Stimulated activated naive B cell treated with anti-CD40 and anti-IgM and Interleukin-4, amounts not matched to agents 10 μg/mL and 1 μg/mL and 100 μg/mL, for 72 hours (primary cell): ENCODE measurements around the gene S100A3.
A peak's percentile ranks its signal among the peaks of the same experiment; 100 is the strongest.
"Not testable (repeated sequence)": the region's sequence is repeated elsewhere in the genome, so short reads cannot be mapped to it uniquely, and the experiment has no call there.

ENCODE experiments used
- ATAC-seq, 2 donors: fragments of 150-1000 bp; cut with Tn5 transposase; replicated peaks; 2 replicates each; pipeline ENCODE4 v1.10.0; 2021; ENCODE audit warnings: moderate library complexity in 1 of 2
- DNase-seq: peaks from one replicate; pipeline ENCODE4 v3.0.0; 2021
- H3K27ac Mint-ChIP-seq: one replicate; pipeline ENCODE4 v1.8.0; 2022; ENCODE audit warnings: mild to moderate bottlenecking, mixed read lengths
- H3K27me3 Mint-ChIP-seq, 2 donors: one replicate each; pipeline ENCODE4 v1.8.0; 2022; ENCODE audit warnings: mixed read lengths in 2 of 2
- H3K36me3 Mint-ChIP-seq, 2 donors: one replicate each; pipeline ENCODE4 v1.8.0; 2022; ENCODE audit warnings: mixed read lengths in 2 of 2, mild to moderate bottlenecking in 1 of 2
- H3K4me1 Mint-ChIP-seq, 2 donors: one replicate each; pipeline ENCODE4 v1.8.0; 2022; ENCODE audit warnings: mixed read lengths in 2 of 2, mild to moderate bottlenecking in 1 of 2
- H3K4me3 Mint-ChIP-seq, 2 donors: one replicate each; pipeline ENCODE4 v1.8.0; 2022; ENCODE audit warnings: mild to moderate bottlenecking in 2 of 2, mixed read lengths in 2 of 2, moderate library complexity in 1 of 2
- H3K9me3 Mint-ChIP-seq, 2 donors: one replicate each; pipeline ENCODE4 v1.8.0; 2022; ENCODE audit warnings: mixed read lengths in 2 of 2, mild to moderate bottlenecking in 1 of 2

The S100A3 gene

GRCh38 chr1:153577624-153578051, 28.6 kb upstream of the S100A3 start:
- Mint-ChIP-seq H3K4me3 (no peak overlapping the region), H3K27ac (no peak overlapping the region)
- no peak for DNase-seq

GRCh38 chr1:153577138-153577537, 28.1 kb upstream of the S100A3 start:
- H3K9me3 Mint-ChIP-seq = no peaks in the 10 kb centered on the region
- no peaks in the 10 kb centered on the region for H3K36me3 Mint-ChIP-seq
- ATAC-seq = no peak
- no peak overlapping the region for H3K27ac Mint-ChIP-seq
- no peak for DNase-seq
- peaks cover 7 to 9% of the 10 kb centered on the region in 2 donors for H3K27me3 Mint-ChIP-seq
- H3K4me3 Mint-ChIP-seq = no peak overlapping the region
- H3K4me1 Mint-ChIP-seq = peaks cover 12 to 29% of the 10 kb centered on the region in 2 donors

More at GRCh38 chr1:153577624-153578051, 28.6 kb upstream of the S100A3 start:
- H3K4me1 Mint-ChIP-seq = peaks cover 10 to 24% of the 10 kb centered on the region in 2 donors
- H3K27me3 Mint-ChIP-seq = peaks cover 7 to 9% of the 10 kb centered on the region in 2 donors
- no peaks in the 10 kb centered on the region for H3K36me3 Mint-ChIP-seq
- no peak for ATAC-seq
- no peaks in the 10 kb centered on the region for H3K9me3 Mint-ChIP-seq

- H3K36me3 Mint-ChIP-seq, H3K4me3 Mint-ChIP-seq, DNase-seq, H3K9me3 Mint-ChIP-seq, H3K27ac Mint-ChIP-seq, ATAC-seq: not testable (repeated sequence)
- Mint-ChIP-seq H3K4me1 (peaks cover 18 to 29% of the 10 kb centered on the region in 2 donors), H3K27me3 (peaks cover 12 to 13% of the 10 kb centered on the region in 2 donors)
Observed at GRCh38 chr1:153575497-153575896, 26.4 kb upstream of the S100A3 start.

- Mint-ChIP-seq H3K4me1 (peaks cover 18 to 29% of the 10 kb centered on the region in 2 donors), H3K27me3 (peaks cover 13 to 14% of the 10 kb centered on the region in 2 donors)
- not testable (repeated sequence) for H3K27ac Mint-ChIP-seq, H3K9me3 Mint-ChIP-seq, H3K36me3 Mint-ChIP-seq, ATAC-seq, H3K4me3 Mint-ChIP-seq, DNase-seq
Observed at GRCh38 chr1:153575081-153575491, 26.0 kb upstream of the S100A3 start.

- Mint-ChIP-seq H3K27ac (peak overlapping the region; percentile 26), H3K27me3 (peaks cover 14 to 18% of the 10 kb centered on the region in 2 donors), H3K4me1 (peaks cover 24 to 36% of the 10 kb centered on the region in 2 donors), H3K4me3 (no peak overlapping the region), H3K9me3 (no peaks in the 10 kb centered on the region), H3K36me3 (no peaks in the 10 kb centered on the region)
- ATAC-seq (no peak), DNase-seq (no peak)
Observed at GRCh38 chr1:153573351-153573750, 24.3 kb upstream of the S100A3 start.

- H3K4me3 Mint-ChIP-seq = no peak overlapping the region
- H3K4me1 Mint-ChIP-seq = peaks cover 28 to 41% of the 10 kb centered on the region in 2 donors
- H3K27ac Mint-ChIP-seq = peak overlapping the region; percentile 87
- no peaks in the 10 kb centered on the region for H3K36me3 Mint-ChIP-seq
- H3K9me3 Mint-ChIP-seq = no peaks in the 10 kb centered on the region
- H3K27me3 Mint-ChIP-seq = peaks cover 10 to 11% of the 10 kb centered on the region in 2 donors
- peak; percentile 91 to 92 for ATAC-seq
- DNase-seq = peak; percentile 61
Observed at GRCh38 chr1:153572569-153573015, 23.5 kb upstream of the S100A3 start.

- Mint-ChIP-seq H3K9me3 (no peaks in the 10 kb centered on the region), H3K27ac (peak overlapping the region; percentile 39), H3K27me3 (peaks cover 8 to 10% of the 10 kb centered on the region in 2 donors), H3K36me3 (no peaks in the 10 kb centered on the region), H3K4me1 (peaks cover 32 to 39% of the 10 kb centered on the region in 2 donors), H3K4me3 (no peak overlapping the region)
- ATAC-seq (no peak), DNase-seq (no peak)
Observed at GRCh38 chr1:153571706-153572105, 22.6 kb upstream of the S100A3 start.

- ATAC-seq (no peak), DNase-seq (no peak)
- no peaks in the 10 kb centered on the region for H3K36me3 Mint-ChIP-seq
- peaks cover 39 to 46% of the 10 kb centered on the region in 2 donors for H3K4me1 Mint-ChIP-seq
- peaks cover 8 to 10% of the 10 kb centered on the region in 2 donors for H3K27me3 Mint-ChIP-seq
- H3K9me3 Mint-ChIP-seq = no peaks in the 10 kb centered on the region
- H3K27ac Mint-ChIP-seq = no peak overlapping the region
- H3K4me3 Mint-ChIP-seq = no peak overlapping the region
Observed at GRCh38 chr1:153570874-153571273, 21.8 kb upstream of the S100A3 start.

GRCh38 chr1:153569465-153569864, 20.4 kb upstream of the S100A3 start:
- no peaks in the 10 kb centered on the region for H3K9me3 Mint-ChIP-seq
- peaks cover 8 to 10% of the 10 kb centered on the region in 2 donors for H3K27me3 Mint-ChIP-seq
- no peaks in the 10 kb centered on the region for H3K36me3 Mint-ChIP-seq
- ATAC-seq = no peak
- H3K27ac Mint-ChIP-seq = no peak overlapping the region
- H3K4me3 Mint-ChIP-seq = no peak overlapping the region
- no peak for DNase-seq
- H3K4me1 Mint-ChIP-seq = peaks cover 45 to 57% of the 10 kb centered on the region in 2 donors

- Mint-ChIP-seq H3K4me1 (peaks cover 47 to 54% of the 10 kb centered on the region in 2 donors), H3K4me3 (peak overlapping the region; percentile 44 to 66), H3K9me3 (no peaks in the 10 kb centered on the region), H3K27ac (peak overlapping the region; percentile 67), H3K27me3 (peaks cover 8 to 10% of the 10 kb centered on the region in 2 donors), H3K36me3 (no peaks in the 10 kb centered on the region)
- ATAC-seq = peak; percentile 24 to 38
- peak; percentile 71 for DNase-seq
Observed at GRCh38 chr1:153568367-153569099, 19.5 kb upstream of the S100A3 start.

GRCh38 chr1:153567621-153568366, 18.7 kb upstream of the S100A3 start:
- H3K36me3 Mint-ChIP-seq = no peaks in the 10 kb centered on the region
- H3K27me3 Mint-ChIP-seq = peaks cover 8 to 10% of the 10 kb centered on the region in 2 donors
- no peaks in the 10 kb centered on the region for H3K9me3 Mint-ChIP-seq
- H3K27ac Mint-ChIP-seq = peak overlapping the region; percentile 43
- DNase-seq (no peak), ATAC-seq (no peak)
- H3K4me3 Mint-ChIP-seq = no peak overlapping the region
- H3K4me1 Mint-ChIP-seq = peaks cover 40 to 46% of the 10 kb centered on the region in 2 donors

GRCh38 chr1:153566414-153567371, 17.6 kb upstream of the S100A3 start:
- Mint-ChIP-seq H3K4me1 (peaks cover 34 to 41% of the 10 kb centered on the region in 2 donors), H3K9me3 (no peaks in the 10 kb centered on the region)

GRCh38 chr1:153565529-153566374, 16.7 kb upstream of the S100A3 start, which contains the start of gene S100A2:
TSS of gene S100A2 (minus strand) at chr1:153565844. CDS start at chr1:153563877, 1,967 bp downstream.
- H3K9me3 Mint-ChIP-seq = no peaks in the 10 kb centered on the region
- H3K27me3 Mint-ChIP-seq = peaks cover 5 to 6% of the 10 kb centered on the region in 2 donors
- DNase-seq = peak; percentile 51
- peak; percentile 78 to 82 for ATAC-seq
- peaks cover 31 to 41% of the 10 kb centered on the region in 2 donors for H3K4me1 Mint-ChIP-seq
- H3K27ac Mint-ChIP-seq = peak within 1 kb of the TSS; percentile 96
- H3K4me3 Mint-ChIP-seq = peak within 1 kb of the TSS; percentile 60 to 63
- no peaks in the 10 kb centered on the region for H3K36me3 Mint-ChIP-seq

More at GRCh38 chr1:153566414-153567371, 17.6 kb upstream of the S100A3 start:
- ATAC-seq (peak; percentile 80 to 84), DNase-seq (peak; percentile 72)
- H3K27ac Mint-ChIP-seq = peak overlapping the region; percentile 96
- peak overlapping the region; percentile 11 to 63 for H3K4me3 Mint-ChIP-seq
- H3K27me3 Mint-ChIP-seq = peaks cover 8 to 9% of the 10 kb centered on the region in 2 donors
- no peaks in the 10 kb centered on the region for H3K36me3 Mint-ChIP-seq
